GM12892 (cell line): ENCODE results near the gene MAEA.

Experiments used
- POLR2A ChIP-seq: IDR thresholded peaks from 2 replicates; pipeline ENCODE4 v1.6.1; 2011; ENCODE audit warnings: low read depth, low read length, control low read depth
- POLR2AphosphoS5 ChIP-seq: IDR thresholded peaks from 2 replicates; pipeline ENCODE4 v1.6.1; 2011; ENCODE audit warnings: low read depth, low read length, control low read depth

GRCh38 chr4:1276984-1277383 is 12.7 kb upstream of the MAEA start:
- TF ChIP-seq POLR2A, result no peak
- TF ChIP-seq POLR2AphosphoS5, result no peak
